ENCODE data around the gene FOXP2. TPM values are rescaled to one million over a fixed set of nuclear protein-coding genes. Genes with fewer than 3 reads are reported as not detected.

Gene FOXP2
- total and polyA plus RNA-seq, 2 donors = 0.14 to 0.19 TPM

- no peaks in the 10 kb centered on the region for H3K9me3 ChIP-seq (ENCODE audit: control insufficient read depth in 2 of 2, insufficient read depth in 1 of 2, low read length in 1 of 2)
- 97% methylated on average over 3 of the region's 3 CpGs for WGBS
- no peaks in the 10 kb centered on the region for H3K4me1 ChIP-seq (ENCODE audit: control insufficient read depth in 2 of 2, insufficient read depth in 2 of 2, low read length in 2 of 2)
- no peak overlapping the region for H3K27ac ChIP-seq (ENCODE audit: low read depth in 1 of 2, low read length in 1 of 2)
- DNase-seq (ENCODE audit: low read depth in 6 of 9, low spot score in 9 of 9) = no peak
- H3K27me3 ChIP-seq (ENCODE audit: control insufficient read depth in 2 of 2, insufficient read depth in 1 of 2, low read length in 1 of 2) = no peaks in the 10 kb centered on the region
- H3K4me3 ChIP-seq (ENCODE audit: low read length in 2 of 2) = no peak overlapping the region
- no peaks in the 10 kb centered on the region for H3K36me3 ChIP-seq (ENCODE audit: control insufficient read depth in 2 of 2, insufficient read depth in 2 of 2, low read length in 1 of 2)
Measured at GRCh38 chr7:114718861-114719260, 304.2 kb downstream of the FOXP2 start.

GRCh38 chr7:114720725-114721124, 306.1 kb downstream of the FOXP2 start:
- Histone ChIP-seq H3K4me3 (ENCODE audit: low read length in 2 of 2) (no peak overlapping the region), H3K36me3 (ENCODE audit: control insufficient read depth in 2 of 2, insufficient read depth in 2 of 2, low read length in 1 of 2) (no peaks in the 10 kb centered on the region), H3K9me3 (ENCODE audit: control insufficient read depth in 2 of 2, insufficient read depth in 1 of 2, low read length in 1 of 2) (no peaks in the 10 kb centered on the region), H3K27me3 (ENCODE audit: control insufficient read depth in 2 of 2, insufficient read depth in 1 of 2, low read length in 1 of 2) (no peaks in the 10 kb centered on the region), H3K27ac (ENCODE audit: low read depth in 1 of 2, low read length in 1 of 2) (no peak overlapping the region), H3K4me1 (ENCODE audit: control insufficient read depth in 2 of 2, insufficient read depth in 2 of 2, low read length in 2 of 2) (no peaks in the 10 kb centered on the region)
- DNase-seq (ENCODE audit: low read depth in 6 of 9, low spot score in 9 of 9) = no peak
- 69% methylated on average over 4 of the region's 4 CpGs for WGBS

- no peak for DNase-seq (ENCODE audit: low read depth in 6 of 9, low spot score in 9 of 9)
- Histone ChIP-seq H3K9me3 (ENCODE audit: control insufficient read depth in 2 of 2, insufficient read depth in 1 of 2, low read length in 1 of 2) (no peaks in the 10 kb centered on the region), H3K4me1 (ENCODE audit: control insufficient read depth in 2 of 2, insufficient read depth in 2 of 2, low read length in 2 of 2) (no peaks in the 10 kb centered on the region), H3K27ac (ENCODE audit: low read depth in 1 of 2, low read length in 1 of 2) (no peak overlapping the region), H3K36me3 (ENCODE audit: control insufficient read depth in 2 of 2, insufficient read depth in 2 of 2, low read length in 1 of 2) (no peaks in the 10 kb centered on the region), H3K4me3 (ENCODE audit: low read length in 2 of 2) (no peak overlapping the region), H3K27me3 (ENCODE audit: control insufficient read depth in 2 of 2, insufficient read depth in 1 of 2, low read length in 1 of 2) (no peaks in the 10 kb centered on the region)
Measured at GRCh38 chr7:114722562-114722961, 307.9 kb downstream of the FOXP2 start.

- no peaks in the 10 kb centered on the region for H3K27me3 ChIP-seq (ENCODE audit: control insufficient read depth in 2 of 2, insufficient read depth in 1 of 2, low read length in 1 of 2)
- DNase-seq (ENCODE audit: low read depth in 6 of 9, low spot score in 9 of 9) = no peak
- H3K27ac ChIP-seq (ENCODE audit: low read depth in 1 of 2, low read length in 1 of 2) = no peak overlapping the region
- H3K36me3 ChIP-seq (ENCODE audit: control insufficient read depth in 2 of 2, insufficient read depth in 2 of 2, low read length in 1 of 2) = no peaks in the 10 kb centered on the region
- WGBS = 92% methylated on average over 1 of the region's 1 CpG
- H3K4me3 ChIP-seq (ENCODE audit: low read length in 2 of 2) = no peak overlapping the region
- no peaks in the 10 kb centered on the region for H3K4me1 ChIP-seq (ENCODE audit: control insufficient read depth in 2 of 2, insufficient read depth in 2 of 2, low read length in 2 of 2)
- no peaks in the 10 kb centered on the region for H3K9me3 ChIP-seq (ENCODE audit: control insufficient read depth in 2 of 2, insufficient read depth in 1 of 2, low read length in 1 of 2)
Measured at GRCh38 chr7:114723308-114723707, 308.7 kb downstream of the FOXP2 start.

GRCh38 chr7:114740095-114740494, 325.5 kb downstream of the FOXP2 start:
- Histone ChIP-seq H3K27ac (ENCODE audit: low read depth in 1 of 2, low read length in 1 of 2) (no peak overlapping the region), H3K36me3 (ENCODE audit: control insufficient read depth in 2 of 2, insufficient read depth in 2 of 2, low read length in 1 of 2) (no peaks in the 10 kb centered on the region), H3K9me3 (ENCODE audit: control insufficient read depth in 2 of 2, insufficient read depth in 1 of 2, low read length in 1 of 2) (no peaks in the 10 kb centered on the region), H3K27me3 (ENCODE audit: control insufficient read depth in 2 of 2, insufficient read depth in 1 of 2, low read length in 1 of 2) (no peaks in the 10 kb centered on the region), H3K4me3 (ENCODE audit: low read length in 2 of 2) (no peak overlapping the region), H3K4me1 (ENCODE audit: control insufficient read depth in 2 of 2, insufficient read depth in 2 of 2, low read length in 2 of 2) (no peaks in the 10 kb centered on the region)
- 88% methylated on average over 2 of the region's 2 CpGs for WGBS
- DNase-seq (ENCODE audit: low read depth in 6 of 9, low spot score in 9 of 9) = no peak

- no peak overlapping the region for H3K27ac ChIP-seq (ENCODE audit: low read depth in 1 of 2, low read length in 1 of 2)
- DNase-seq (ENCODE audit: low read depth in 6 of 9, low spot score in 9 of 9) = no peak
- no peaks in the 10 kb centered on the region for H3K36me3 ChIP-seq (ENCODE audit: control insufficient read depth in 2 of 2, insufficient read depth in 2 of 2, low read length in 1 of 2)
- H3K27me3 ChIP-seq (ENCODE audit: control insufficient read depth in 2 of 2, insufficient read depth in 1 of 2, low read length in 1 of 2) = no peaks in the 10 kb centered on the region
- WGBS = 90% methylated on average over 7 of the region's 7 CpGs
- no peak overlapping the region for H3K4me3 ChIP-seq (ENCODE audit: low read length in 2 of 2)
- H3K4me1 ChIP-seq (ENCODE audit: control insufficient read depth in 2 of 2, insufficient read depth in 2 of 2, low read length in 2 of 2) = no peaks in the 10 kb centered on the region
- H3K9me3 ChIP-seq (ENCODE audit: control insufficient read depth in 2 of 2, insufficient read depth in 1 of 2, low read length in 1 of 2) = no peaks in the 10 kb centered on the region
Measured at GRCh38 chr7:114740941-114741340, 326.3 kb downstream of the FOXP2 start.

- no peaks in the 10 kb centered on the region for H3K9me3 ChIP-seq (ENCODE audit: control insufficient read depth in 2 of 2, insufficient read depth in 1 of 2, low read length in 1 of 2)
- no peaks in the 10 kb centered on the region for H3K36me3 ChIP-seq (ENCODE audit: control insufficient read depth in 2 of 2, insufficient read depth in 2 of 2, low read length in 1 of 2)
- no peak for DNase-seq (ENCODE audit: low read depth in 6 of 9, low spot score in 9 of 9)
- WGBS = 97% methylated on average over 1 of the region's 1 CpG
- H3K4me1 ChIP-seq (ENCODE audit: control insufficient read depth in 2 of 2, insufficient read depth in 2 of 2, low read length in 2 of 2) = no peaks in the 10 kb centered on the region
- H3K27me3 ChIP-seq (ENCODE audit: control insufficient read depth in 2 of 2, insufficient read depth in 1 of 2, low read length in 1 of 2) = no peaks in the 10 kb centered on the region
- H3K4me3 ChIP-seq (ENCODE audit: low read length in 2 of 2) = no peak overlapping the region
- H3K27ac ChIP-seq (ENCODE audit: low read depth in 1 of 2, low read length in 1 of 2) = no peak overlapping the region
Measured at GRCh38 chr7:114741911-114742310, 327.3 kb downstream of the FOXP2 start.
